Left lobe of liver (tissue), 2 donors: ENCODE measurements around the gene CIAO1. TPM values are rescaled to one million over a fixed set of nuclear protein-coding genes. Genes with fewer than 3 reads are reported as not detected.
"Not testable (repeated sequence)": the region's sequence is repeated elsewhere in the genome, so short reads cannot be mapped to it uniquely, and the experiment has no call there.

ENCODE experiments used
- ATAC-seq: fragments of 200-7000 bp; cut with Tn5 transposase; one replicate; pipeline ENCODE4 v1.9.1; 2020; ENCODE audit warnings: mild to moderate bottlenecking, moderate library complexity
- DNase-seq: peaks from one replicate; pipeline ENCODE4 v3.0.0-alpha.2; 2020; ENCODE audit warnings: low spot score
- total RNA-seq: library from RNA; stranded (reverse); gene quantifications from one replicate; pipeline ENCODE4 v1.2.1, GENCODE V29; 2021
- donor health status: DM: no; HTN: no; CAD: no; lungs with moderate emphysema.
- donor health status: DM: no; HTN: yes; CAD: no.

Gene CIAO1
- total RNA-seq, result 45.0 TPM

GRCh38 chr2:96265840-96266679 is at the start of gene CIAO1, which contains the start of gene TMEM127:
Gene CIAO1 (plus strand): TSS chr2:96266225. CDS start chr2:96266351, 126 bp downstream.
Gene TMEM127 (minus strand): TSS chr2:96265997. CDS start chr2:96265381, 616 bp downstream.
- peak; percentile 99 for DNase-seq
- peak; percentile 94 for ATAC-seq

GRCh38 chr2:96218508-96219131 is 47.4 kb upstream of the CIAO1 start:
- ATAC-seq (no peak), DNase-seq (no peak)

- ATAC-seq, DNase-seq: not testable (repeated sequence)
These were observed 46.1 kb upstream of the CIAO1 start for GRCh38 chr2:96219959-96220358.

- not testable (repeated sequence) for ATAC-seq, DNase-seq
These were observed 44.9 kb upstream of the CIAO1 start for GRCh38 chr2:96221106-96221505.

- DNase-seq (no peak), ATAC-seq (no peak)
These were observed 41.0 kb upstream of the CIAO1 start for GRCh38 chr2:96225016-96225533.

- no peak for ATAC-seq
- DNase-seq, result no peak
These were observed 34.7 kb upstream of the CIAO1 start for GRCh38 chr2:96231316-96231715.

- no peak for DNase-seq
- ATAC-seq, result no peak
These were observed 32.6 kb upstream of the CIAO1 start for GRCh38 chr2:96233436-96233835.

GRCh38 chr2:96233880-96234316 is 32.1 kb upstream of the CIAO1 start:
- ATAC-seq (no peak), DNase-seq (no peak)

- no peak for DNase-seq
- peak; percentile 33 for ATAC-seq
These were observed 29.1 kb upstream of the CIAO1 start for GRCh38 chr2:96236882-96237281.

GRCh38 chr2:96238266-96238665 is 27.8 kb upstream of the CIAO1 start:
- ATAC-seq, result no peak
- DNase-seq, result no peak

- no peak for ATAC-seq
- DNase-seq, result no peak
These were observed 26.9 kb upstream of the CIAO1 start for GRCh38 chr2:96239091-96239490.

GRCh38 chr2:96239745-96240264 is 26.2 kb upstream of the CIAO1 start:
- DNase-seq (no peak), ATAC-seq (no peak)

GRCh38 chr2:96240341-96241038 is 25.5 kb upstream of the CIAO1 start:
- DNase-seq, result no peak
- ATAC-seq, result no peak

GRCh38 chr2:96241227-96241626 is 24.8 kb upstream of the CIAO1 start:
- ATAC-seq, result no peak
- no peak for DNase-seq

GRCh38 chr2:96241900-96242611 is 24.0 kb upstream of the CIAO1 start:
- DNase-seq (no peak), ATAC-seq (peak; percentile 63)

GRCh38 chr2:96243843-96244242 is 22.2 kb upstream of the CIAO1 start:
- no peak for DNase-seq
- no peak for ATAC-seq

- no peak for DNase-seq
- peak; percentile 17 for ATAC-seq
These were observed 20.2 kb upstream of the CIAO1 start for GRCh38 chr2:96245609-96246390.

- peak; percentile 32 for ATAC-seq
- no peak for DNase-seq
These were observed 19.0 kb upstream of the CIAO1 start for GRCh38 chr2:96247009-96247408.

- ATAC-seq (no peak), DNase-seq (no peak)
These were observed 18.1 kb upstream of the CIAO1 start for GRCh38 chr2:96247896-96248295.

GRCh38 chr2:96248624-96249023 is 17.4 kb upstream of the CIAO1 start:
- DNase-seq (no peak), ATAC-seq (no peak)
